Effector CD8-positive, alpha-beta T cell (primary cell): ENCODE data around the gene ADAMTS17.

Experiments
- DNase-seq: peaks from one replicate; lab custom pipeline; 2025; lab: John Stamatoyannopoulos, UW

Gene ADAMTS17

DNA sequence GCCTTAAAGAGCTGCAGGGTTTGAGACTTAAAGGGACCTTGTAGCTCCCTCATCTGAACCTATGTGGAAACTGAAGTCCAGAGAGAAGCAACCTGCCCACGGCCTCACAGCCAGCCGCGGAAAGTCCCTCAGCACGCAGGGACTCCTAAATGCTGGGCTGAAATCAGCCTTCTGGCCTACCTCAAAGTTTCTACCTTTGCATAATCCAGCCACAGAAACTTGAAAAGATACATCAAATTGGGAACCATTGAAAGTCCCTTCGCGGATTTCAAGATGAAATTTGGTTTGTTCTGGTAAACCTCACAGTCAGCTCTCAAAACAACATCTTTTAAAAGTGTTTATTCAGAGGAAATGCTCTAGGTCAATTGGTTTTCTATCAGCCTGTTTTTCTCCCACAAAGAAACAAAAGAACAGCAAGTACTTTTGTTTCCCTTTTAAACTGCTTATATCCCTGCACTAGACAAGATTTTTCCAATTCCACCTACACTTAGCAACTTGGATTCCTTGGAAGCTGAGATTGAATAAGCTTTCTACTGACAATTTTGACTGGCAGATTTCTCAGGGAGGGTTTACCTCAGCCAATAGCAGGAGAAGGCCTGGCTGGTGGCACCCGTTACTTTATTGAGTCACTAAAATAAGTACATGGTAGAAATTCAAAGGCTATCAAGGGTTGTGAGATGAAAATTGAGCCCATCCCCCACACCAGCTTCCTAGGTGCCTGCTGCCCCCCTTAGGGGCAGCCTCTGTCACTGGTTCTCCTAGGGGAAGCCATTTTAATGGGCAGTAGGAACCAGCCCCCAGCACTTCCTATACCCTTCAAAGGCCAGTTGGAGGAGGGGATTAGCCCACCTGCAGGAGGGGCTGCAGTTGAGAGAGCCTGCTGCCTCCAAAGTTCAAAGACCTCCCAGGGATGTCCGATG lies 171.2 kb downstream of the ADAMTS17 start:
- DNase-seq, result no peak

DNA sequence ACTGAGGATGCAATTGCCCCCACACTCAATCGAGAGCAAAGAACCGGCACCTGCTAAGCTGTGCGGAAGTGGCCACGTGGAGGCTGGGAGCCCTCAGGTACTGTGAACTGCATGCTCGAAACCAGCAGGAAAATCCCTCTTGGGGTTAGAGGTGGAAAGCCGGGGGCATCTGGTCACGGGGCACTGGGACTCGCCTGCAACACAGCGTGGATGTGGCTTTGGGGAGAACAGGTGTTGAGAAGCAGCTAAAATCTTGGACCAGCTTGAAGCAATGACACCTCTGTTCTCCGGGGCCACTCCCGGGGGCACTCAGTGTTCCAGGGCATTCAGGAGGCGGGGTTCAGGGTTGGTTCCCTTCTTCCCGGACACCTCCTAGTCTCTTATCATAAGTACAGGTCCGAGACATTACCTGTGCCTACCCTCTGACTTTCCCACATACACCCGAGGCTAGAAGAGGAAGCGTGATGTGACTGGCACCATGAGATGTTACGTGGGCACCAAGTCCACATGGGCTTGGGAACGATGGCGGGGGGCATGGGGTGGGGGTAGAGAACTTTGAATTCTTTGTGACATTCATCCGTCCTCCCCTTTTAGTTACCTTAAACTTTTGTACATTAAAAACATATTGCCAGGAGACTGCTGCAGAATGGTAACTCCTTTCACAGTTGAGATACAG lies 172.0 kb downstream of the ADAMTS17 start:
- DNase-seq, result no peak

DNA sequence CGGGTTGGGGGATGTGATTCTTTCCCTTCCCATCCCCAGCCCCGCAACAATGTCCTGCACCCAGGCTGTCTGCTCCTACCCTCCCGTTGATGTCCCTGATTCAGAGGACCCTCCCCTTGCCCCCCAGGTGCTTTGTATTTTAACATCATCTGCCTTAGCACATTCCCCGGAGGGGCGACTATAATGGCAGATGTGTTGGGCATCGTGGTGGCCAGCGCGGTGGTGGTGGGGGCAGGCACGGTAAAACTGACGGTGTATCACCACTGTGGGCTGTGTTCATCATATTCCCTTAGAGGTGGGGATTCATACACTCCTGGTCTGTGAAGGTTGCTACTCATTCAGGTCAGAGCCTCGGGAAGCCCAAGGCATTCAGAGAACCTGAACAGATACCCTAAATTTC lies 173.0 kb downstream of the ADAMTS17 start:
- DNase-seq, result no peak

DNA sequence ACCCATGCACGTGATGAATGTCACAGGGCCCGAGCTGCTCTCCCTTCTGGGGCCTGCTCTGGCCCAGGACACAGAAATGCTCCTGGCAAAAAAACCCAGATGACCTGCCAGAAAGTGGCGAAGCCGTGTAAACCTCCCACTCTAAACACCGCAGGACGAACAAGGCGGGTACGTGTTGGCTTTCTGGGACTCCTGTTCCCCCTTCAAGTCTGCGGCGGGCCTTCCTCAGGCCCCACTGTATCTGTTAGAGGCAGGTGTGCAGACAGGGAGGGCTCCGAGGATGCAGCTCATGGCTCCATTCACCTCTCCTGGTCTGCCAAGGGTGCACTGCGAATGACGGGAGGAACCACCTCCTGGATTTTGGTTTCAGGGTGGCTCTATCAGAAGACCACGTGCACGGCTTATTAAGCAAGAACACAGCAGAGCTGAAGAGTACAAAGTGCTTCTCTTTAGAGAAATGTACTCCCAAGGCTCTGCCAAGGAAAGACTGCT lies 173.8 kb downstream of the ADAMTS17 start:
- no peak for DNase-seq

DNA sequence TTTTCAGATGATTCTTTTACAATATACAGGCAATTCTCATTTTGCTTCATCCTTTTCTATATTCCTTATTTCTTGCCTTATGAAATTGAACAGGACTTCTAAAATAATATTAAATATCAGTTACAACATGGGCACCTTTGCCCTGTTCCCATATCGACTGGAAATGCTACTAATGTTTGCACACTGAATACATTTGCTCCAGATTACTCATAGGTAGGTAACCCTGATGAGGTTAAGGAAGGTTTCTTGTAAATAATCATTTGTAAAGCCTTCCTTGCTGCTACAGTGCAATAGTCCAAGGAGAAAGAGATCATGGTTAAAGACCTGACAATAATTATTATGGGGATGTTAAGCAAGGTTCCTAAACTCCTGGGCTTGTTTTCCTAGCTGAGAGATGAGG lies 175.5 kb downstream of the ADAMTS17 start:
- DNase-seq, result no peak

DNA sequence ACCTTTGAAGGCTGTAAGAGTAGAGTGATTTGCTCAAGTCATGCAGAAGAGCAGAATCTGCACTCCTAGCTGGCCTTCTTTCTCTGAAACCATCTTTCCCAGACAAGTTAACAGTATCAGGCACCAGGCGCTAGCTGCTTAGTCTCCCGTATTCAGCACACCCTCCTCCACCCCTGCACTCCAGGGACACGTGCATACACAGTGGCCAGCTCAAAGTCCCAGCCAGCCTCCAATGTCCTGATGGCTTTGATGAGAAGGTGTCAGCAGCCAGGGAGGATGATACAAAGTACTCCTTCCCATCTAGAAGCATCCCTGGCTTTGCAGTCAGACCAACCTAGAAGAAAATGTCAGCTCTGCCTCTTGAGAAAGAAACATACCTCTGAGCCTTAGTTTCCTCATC lies 177.8 kb downstream of the ADAMTS17 start:
- no peak for DNase-seq

DNA sequence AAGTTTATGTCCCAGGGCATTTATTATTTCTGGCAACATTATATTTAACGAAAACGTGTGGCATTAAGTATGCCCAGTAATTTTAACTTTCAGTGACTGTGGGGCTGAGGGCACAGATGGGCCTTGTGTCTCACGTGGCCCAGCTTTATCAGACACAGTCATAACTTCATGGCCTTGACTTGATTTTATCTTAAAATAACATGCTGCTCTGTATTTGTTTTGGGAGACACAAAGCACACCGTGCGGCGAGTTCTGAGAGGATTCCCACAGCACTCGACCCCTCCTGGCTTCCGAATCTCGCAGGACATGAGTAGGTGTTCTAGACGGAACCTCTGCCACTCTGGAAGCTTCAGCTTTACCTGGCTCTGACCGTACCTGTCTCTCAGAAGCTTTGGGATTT lies 180.8 kb downstream of the ADAMTS17 start:
- DNase-seq, result no peak

DNA sequence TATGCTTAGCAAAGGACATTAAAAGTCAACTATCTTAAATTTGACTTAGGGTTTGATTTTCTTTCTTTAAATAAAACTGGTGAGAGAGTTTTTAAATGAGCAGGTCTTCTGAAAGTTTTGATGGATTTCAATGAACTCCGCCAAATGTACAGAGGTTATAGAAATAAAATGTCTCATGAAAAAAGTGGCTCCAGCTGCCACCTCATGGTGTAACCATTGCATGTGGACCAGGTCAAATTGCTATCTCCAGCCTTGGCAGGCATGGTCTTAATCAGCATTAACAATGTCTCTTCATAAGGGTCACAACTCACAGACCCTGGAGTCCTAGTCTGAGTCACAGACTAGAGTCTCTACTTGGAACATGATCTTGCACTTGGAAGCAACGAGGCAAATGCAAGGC lies 182.3 kb downstream of the ADAMTS17 start:
- DNase-seq, result no peak

DNA sequence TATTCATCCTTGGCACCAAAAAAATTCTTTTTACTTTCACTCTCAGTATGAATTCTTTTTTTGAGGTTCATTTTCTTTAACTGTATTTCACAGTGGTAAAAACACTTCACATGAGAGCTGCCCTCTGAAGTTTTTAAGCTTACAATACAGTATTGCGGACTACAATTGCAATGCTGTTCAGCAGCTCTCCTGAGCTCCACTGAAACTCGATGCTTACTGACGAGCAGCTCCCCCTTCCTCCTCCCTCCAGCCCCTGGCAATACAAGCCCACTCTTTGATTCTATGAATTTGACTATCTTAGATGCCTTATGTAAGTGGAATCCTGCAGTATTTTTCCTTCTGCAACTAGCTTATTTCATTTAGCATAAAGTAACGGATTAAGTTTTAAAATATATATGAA lies 183.4 kb downstream of the ADAMTS17 start:
- DNase-seq, result no peak

DNA sequence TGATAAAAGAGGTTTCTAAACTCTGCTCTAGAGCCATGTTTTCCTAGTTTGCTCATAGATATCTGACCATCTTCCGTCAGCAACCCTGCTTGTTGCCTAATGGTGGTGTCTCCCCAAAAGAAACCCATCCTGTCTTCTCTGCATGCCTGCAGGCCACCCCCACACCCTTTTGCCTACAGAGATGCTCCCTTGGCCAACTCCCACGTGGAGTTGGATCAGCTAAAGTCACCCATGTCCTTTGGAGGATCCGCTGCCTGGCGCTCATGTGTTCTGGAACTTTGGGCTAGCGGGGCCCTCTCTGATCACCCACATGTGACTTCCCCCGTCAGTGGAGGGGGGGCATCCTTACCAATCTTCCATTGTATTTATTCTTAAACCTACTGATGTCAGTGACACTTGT lies 185.6 kb downstream of the ADAMTS17 start:
- DNase-seq, result no peak

DNA sequence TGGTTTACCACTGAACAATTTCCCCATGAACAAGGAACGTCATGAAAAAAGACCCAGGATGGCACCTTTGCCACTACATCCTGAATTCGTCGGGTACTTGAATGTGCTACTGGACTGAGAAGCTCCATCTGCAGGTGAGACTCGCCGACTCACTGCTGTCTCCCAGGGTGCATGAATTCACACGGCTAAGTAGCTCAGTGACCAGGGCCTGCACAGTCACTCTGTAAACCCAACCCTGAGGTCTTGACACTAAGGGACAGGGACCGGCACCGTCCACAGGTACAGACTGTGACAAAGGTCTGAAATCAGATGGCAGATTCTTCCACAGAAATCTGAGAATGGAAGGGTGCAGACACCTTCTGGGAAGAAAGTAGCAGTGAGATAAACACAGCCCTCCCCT lies 187.4 kb downstream of the ADAMTS17 start:
- DNase-seq, result no peak

DNA sequence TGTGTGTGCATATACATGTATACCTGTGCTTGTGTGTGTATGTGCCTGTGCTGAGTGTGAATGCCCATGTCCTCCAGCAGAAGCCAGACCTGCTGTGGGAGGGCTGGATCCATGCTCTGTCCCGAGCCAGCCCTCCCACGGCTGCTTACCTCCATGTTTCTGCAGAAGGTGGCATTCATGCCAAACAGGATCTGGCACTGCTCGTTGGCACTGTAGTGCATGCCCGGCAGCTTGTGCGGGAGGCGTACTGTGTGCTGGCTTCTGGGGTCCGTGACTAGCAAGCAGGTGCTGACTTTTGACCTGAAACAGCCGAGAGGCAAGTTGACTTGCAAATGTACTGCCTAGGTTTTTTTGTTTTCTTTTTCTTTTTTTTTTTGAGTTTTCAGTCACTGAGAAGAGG lies 189.3 kb downstream of the ADAMTS17 start:
- no peak for DNase-seq

DNA sequence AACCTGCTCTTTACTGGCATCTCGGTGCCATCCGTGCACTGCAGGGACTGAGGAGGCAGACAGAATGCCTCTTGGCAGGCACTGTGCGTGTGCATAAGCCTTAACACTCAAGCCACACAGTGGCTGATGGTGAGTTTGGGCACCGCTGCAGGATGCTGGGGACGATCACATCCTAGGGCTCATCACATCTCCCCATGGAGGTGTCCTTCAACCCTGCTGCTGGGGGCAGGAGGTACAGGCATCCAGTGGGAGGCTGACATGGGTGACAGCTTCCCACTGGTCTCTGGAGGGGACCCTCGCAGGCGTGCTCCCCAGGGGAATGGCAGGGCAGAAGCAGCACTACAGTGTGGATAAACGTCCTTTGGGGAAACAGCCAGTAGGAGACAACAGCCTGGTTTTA lies 190.9 kb downstream of the ADAMTS17 start:
- DNase-seq, result no peak

DNA sequence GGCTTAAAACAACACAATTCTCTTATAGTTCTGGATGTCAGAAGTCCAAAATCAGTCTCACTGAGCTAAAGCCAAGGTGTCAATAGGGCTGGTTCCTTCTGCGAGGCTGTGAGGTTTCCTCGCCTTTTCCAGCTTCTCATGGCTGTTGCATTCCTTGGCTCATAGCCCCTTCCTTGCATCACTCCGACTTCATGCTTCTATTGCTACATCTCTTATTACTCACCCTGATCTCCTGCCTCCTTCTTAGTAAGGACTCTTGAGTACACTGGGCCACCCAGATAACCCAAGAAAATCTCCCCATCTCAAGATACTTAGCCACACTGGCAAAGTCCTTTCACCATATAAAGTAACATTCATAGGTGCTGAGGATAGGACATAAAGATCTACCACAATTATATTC lies 193.9 kb downstream of the ADAMTS17 start:
- DNase-seq, result no peak

DNA sequence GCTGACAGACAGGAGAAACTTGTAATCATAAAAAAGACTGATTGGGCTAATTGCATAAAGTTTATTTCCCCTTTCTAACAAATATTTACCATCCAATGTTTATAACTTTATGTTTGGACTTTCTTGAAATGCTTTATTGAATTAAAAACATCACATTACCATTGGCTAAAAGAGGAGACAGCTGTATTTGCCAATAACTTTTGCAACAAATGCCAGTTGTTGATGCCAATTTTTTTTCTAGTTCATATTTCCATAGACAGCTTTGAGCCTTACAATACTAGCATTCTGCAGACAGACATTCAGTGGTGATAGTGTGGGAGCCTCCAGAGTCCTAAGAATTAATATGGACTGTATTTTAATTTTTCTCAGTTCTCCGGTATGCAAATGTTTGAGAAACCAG lies 198.4 kb downstream of the ADAMTS17 start:
- no peak for DNase-seq

DNA sequence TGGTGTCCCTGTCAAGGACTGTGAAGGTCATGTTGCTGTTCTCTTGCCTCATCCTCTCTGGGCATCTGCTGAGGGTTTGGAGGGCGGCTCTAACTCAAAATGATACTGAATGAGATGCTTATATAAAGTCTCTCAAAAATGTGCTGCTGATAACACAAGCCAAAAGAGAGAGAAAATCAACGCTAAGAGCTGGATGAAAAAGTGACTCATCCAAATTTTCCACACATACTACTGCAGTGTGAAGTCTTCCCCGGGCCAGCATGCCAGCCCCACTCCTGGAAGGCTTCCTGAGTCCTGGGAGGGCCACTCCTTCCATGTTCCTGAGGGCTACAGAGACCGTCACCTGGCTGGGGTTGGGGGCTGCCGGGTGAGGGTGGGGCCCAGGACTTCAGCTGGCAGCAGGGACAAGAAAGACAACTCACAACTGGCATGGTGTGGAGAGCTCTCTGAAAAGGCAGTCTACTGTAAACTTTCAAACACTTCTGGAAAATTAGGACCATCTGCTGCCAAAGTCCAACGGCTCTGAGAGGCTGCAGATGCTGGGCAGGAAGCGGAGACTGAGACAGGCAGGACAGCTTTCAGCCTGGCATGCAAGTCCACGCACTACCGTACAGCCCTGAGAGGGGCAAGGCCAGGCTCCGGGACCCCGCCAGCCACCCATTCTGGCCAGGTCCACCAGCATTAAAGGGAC lies 200.3 kb downstream of the ADAMTS17 start:
- DNase-seq, result no peak

DNA sequence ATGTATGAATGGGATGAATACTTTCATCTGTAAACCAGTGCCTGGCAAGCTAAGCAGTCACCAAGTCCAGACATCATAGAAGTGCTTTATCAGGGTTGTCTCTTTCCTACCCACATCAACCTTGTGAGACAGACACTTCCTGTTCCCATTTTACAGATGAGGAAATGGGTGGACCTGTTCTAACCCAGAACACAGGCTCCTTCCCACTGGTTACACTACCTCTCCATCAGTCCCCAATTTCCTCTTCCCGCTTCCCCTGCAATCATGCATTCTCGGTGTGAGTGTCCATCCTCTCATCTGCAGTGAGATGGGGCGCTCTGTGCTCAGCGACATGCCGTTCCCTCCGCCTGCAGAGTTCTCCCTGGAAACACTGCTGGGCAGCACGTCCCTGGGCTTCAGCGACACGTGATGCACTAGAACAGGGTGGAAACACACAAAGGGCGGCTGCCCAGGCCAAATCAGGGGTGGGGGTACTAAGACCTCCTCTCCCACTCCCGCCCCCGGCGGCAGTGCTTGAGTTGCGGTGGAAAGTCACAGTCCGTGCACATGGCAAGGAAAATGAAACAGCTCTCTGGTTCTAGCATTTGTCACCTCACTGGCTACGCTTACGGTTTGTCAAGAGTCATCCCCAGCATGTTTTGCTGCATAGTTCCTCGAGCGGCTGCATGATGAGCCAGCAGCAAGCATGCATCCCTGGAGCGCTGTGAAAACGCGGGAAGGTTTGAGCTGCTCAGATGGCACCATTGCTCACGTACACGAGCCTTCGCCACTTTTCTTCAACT lies 201.1 kb downstream of the ADAMTS17 start:
- DNase-seq, result no peak

DNA sequence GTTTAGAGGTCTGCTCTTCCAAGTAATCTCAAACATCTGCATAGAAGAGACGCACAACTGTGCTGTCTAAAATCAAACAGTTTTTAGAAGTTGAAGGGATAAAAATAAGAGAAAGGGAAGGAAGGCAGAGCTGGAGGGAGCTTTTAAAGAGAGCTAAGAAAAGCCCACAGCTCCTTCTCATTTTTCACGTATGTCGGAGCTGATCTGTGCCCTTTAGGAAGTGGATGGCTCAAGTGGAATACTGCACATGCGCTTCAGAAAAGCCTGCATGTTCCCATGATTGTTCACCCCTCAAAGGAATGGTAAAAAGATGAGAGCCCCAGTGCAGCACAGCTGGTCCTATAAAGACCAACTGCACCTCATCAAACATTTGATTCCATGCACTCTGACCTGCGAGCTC lies 207.2 kb downstream of the ADAMTS17 start:
- DNase-seq, result no peak

DNA sequence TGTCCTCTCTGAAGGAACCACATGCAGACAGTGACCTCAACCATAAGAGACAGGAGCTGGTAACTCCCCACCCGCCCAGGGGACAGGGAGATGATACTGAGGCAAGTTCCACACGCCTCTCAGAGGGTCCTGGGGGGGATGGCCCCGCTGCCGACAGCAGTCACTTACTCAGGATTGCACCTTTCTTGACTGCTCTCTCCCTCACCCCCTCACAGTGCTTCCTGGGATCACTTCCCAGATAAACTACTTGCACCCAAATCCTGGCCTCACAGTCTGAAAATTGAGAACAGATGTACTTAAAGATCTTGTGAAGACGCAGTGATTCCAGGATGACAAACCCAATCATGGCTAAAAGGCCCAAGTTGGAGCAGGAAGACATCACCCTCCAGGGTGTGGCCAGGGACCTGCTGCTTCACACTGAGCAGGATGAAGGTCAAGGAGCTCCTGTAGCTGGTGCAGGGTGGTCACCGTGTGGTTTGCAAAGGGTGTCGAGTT lies 207.6 kb downstream of the ADAMTS17 start:
- no peak for DNase-seq

DNA sequence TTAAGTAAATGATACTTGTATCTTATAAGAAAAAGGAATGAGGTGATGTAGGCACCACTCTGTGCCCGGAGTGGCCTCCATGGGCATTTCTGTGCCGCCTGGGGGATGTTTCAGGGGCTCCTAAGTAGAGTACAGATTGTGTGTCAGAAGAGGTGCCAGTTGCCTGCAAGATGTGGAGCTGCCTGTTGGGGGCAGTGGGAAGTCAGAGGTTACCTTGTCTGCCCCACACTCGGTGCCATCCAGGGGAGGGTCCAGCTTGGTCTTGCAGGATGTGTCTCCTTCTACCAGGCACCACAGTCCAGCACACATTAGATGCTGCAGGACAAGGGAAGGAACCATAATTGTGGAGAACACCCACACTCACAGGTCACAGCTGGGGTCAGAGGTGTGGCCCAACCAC lies 208.8 kb downstream of the ADAMTS17 start:
- DNase-seq, result no peak

DNA sequence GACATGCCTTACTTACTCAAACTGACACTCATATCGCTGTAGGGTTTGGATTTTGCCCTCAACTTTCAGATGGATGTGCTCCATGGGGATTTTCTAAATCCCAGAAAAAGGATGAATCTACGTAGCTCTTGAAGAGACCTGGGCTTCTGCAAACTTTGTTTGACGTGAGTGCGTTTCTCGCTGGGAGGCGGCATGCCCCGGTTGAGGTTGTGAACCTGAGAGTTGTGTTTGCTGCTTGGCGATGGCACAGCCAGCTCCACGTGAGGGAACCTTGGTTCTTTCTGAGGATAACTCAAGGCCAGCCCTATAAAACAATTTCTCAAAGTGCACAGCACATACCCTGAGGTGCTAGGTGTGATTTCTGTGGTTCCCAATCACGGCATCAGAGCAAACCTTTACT lies 209.5 kb downstream of the ADAMTS17 start:
- no peak for DNase-seq
